ENCODE data around the gene FANCC. TPM values are rescaled to one million over a fixed set of nuclear protein-coding genes. Genes with fewer than 3 reads are reported as not detected.

Gene FANCC
- total and polyA plus RNA-seq, 2 of the 8 experiments (the other 6 are each of a cell fraction or from before 2014, with no cell fraction given), result 7.8 to 15.2 TPM

DNA sequence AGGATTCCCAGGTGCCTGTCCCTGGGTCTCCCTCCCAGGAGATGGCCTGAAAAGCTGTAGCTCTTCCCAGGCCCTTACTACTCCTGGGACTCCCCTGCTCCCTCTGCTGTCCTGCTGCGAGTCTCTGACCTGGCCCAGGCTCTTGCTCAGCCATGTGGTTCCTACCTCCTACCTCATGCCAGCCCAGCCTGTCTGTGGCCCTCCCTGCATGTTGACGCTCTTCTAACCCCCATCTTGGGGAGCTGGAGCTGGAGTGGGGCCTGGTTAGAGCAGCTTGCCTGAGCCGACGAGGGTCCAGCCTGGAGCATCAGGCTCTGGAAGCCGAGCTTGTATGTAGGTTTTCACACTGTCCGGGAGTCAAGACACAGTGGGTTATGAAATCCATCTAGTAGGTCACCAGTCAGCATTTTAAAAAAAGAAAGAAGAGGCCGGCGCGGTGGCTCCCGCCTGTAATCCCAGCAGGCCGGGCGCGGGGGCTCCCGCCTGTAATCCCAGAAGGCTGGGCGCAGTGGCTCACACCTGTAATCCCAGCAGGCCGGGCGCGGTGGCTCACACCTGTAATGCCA is 244.4 kb downstream of the FANCC start:
- no peak overlapping the region for H3K23ac ChIP-seq (ENCODE audit: insufficient read length)
- DNase-seq (ENCODE audit: low read depth in 1 of 2, low spot score in 2 of 2) (peak in 1 of 2 experiments; percentile 57), FAIRE-seq (no peak)
- H3K36me3 ChIP-seq (ENCODE audit: control insufficient read depth in 2 of 4, insufficient read depth in 4 of 4, low read length in 3 of 4), result no peaks in the 10 kb centered on the region
- no peak overlapping the region for H2BK12ac ChIP-seq (ENCODE audit: low read depth, low read length)
- no peak overlapping the region for H3K56ac ChIP-seq (replicated peaks; ENCODE audit: insufficient read length, low read depth, low read length)
- no peak overlapping the region for H3K27ac ChIP-seq (ENCODE audit: low read depth, low read length)
- H4K91ac ChIP-seq (replicated peaks; ENCODE audit: insufficient read length, low read length), result no peak overlapping the region
- no peak overlapping the region for H3K4ac ChIP-seq (replicated peaks; ENCODE audit: insufficient read length, low read depth, low read length)
- ChIA-PET POLR2A (ENCODE audit: partially characterized antibody) (interaction anchor here (0.8 kb wide), 1 partner anchor 450 kb away, joined by 3 read pairs; no protein-coding TSS in a partner anchor), CTCF (ENCODE audit: partially characterized antibody) (interaction anchor here (0.7 to 3.6 kb wide), 20 partner anchors 11 to 518 kb away, joined by 3 to 20 read pairs (median 3); partner anchors contain the start of gene PCAT7)
- 88% methylated on average over 13 of the region's 18 CpGs; no CpG with 5 or more reads in 1 of the 2 experiments for WGBS, 2 experiments (ENCODE audit: extremely low coverage in 1 of 2, insufficient coverage in 1 of 2, insufficient read length in 1 of 2, insufficient replicate concordance in 2 of 2, low coverage in 1 of 2, low lambda C conversion rate in 2 of 2, missing lambda C conversion rate in 1 of 2)
- H3K4me2 ChIP-seq (ENCODE audit: insufficient read depth in 1 of 2, low read depth in 2 of 2, low read length in 2 of 2), result no peak overlapping the region
- no peaks in the 10 kb centered on the region for H3K27me3 ChIP-seq (replicated peaks in 1 of 4; ENCODE audit: control insufficient read depth in 3 of 4, extremely low read depth in 1 of 4, insufficient read depth in 3 of 4, low read length in 3 of 4)
- no peaks in the 10 kb centered on the region for H3K79me2 ChIP-seq (ENCODE audit: control insufficient read depth in 1 of 2, insufficient read depth in 2 of 2, low read length in 2 of 2)
- no peak overlapping the region for H2AFZ ChIP-seq (ENCODE audit: low read length)
- H2BK120ac ChIP-seq (replicated peaks; ENCODE audit: low read depth, low read length), result no peak overlapping the region
- no peaks in the 10 kb centered on the region for H3K9me3 ChIP-seq (ENCODE audit: insufficient read depth in 2 of 2, low read depth in 1 of 2, low read length in 1 of 2)
- no peak overlapping the region for H3K9ac ChIP-seq (replicated peaks in 1 of 4; ENCODE audit: extremely low read depth in 1 of 4, low read depth in 3 of 4, low read length in 3 of 4)
- no peak overlapping the region for H3K18ac ChIP-seq (ENCODE audit: extremely low read depth, low read length)
- H3K23me2 ChIP-seq (ENCODE audit: low read depth, low read length), result no peaks in the 10 kb centered on the region
- H2BK5ac ChIP-seq (ENCODE audit: low read depth, low read length), result no peak overlapping the region; the same call in 1 of the 2 replicates
- H2BK20ac ChIP-seq (ENCODE audit: low read length), result no peak overlapping the region
- peaks cover 0 to 3% (median 1%) of the 10 kb centered on the region in 4 experiments; a peak in 3 of 7 replicates for H3K4me1 ChIP-seq (replicated peaks in 1 of 4; ENCODE audit: control insufficient read depth in 3 of 4, insufficient read depth in 4 of 4, low read length in 3 of 4)
- no peak overlapping the region for H4K5ac ChIP-seq (ENCODE audit: insufficient read length, low read depth, low read length)
- H2BK15ac ChIP-seq (ENCODE audit: low read length), result no peak overlapping the region
- H3K79me1 ChIP-seq (ENCODE audit: low read depth, low read length), result no peaks in the 10 kb centered on the region
- no peak overlapping the region for H3K14ac ChIP-seq (ENCODE audit: insufficient read length)
- no peak overlapping the region for H4K8ac ChIP-seq (ENCODE audit: extremely low read depth, insufficient read depth, low read length)
- peaks cover 0 to 3% of the 10 kb centered on the region in 2 experiments for H4K20me1 ChIP-seq (replicated peaks in 1 of 2; ENCODE audit: control insufficient read depth in 1 of 2, insufficient read depth in 2 of 2, low read length in 2 of 2)
- no peak overlapping the region for H2AK5ac ChIP-seq (ENCODE audit: low read depth, low read length)
- no peak overlapping the region for H3K4me3 ChIP-seq (ENCODE audit: extremely low read depth in 1 of 4, insufficient read depth in 2 of 4, low read depth in 3 of 4, low read length in 4 of 4)
- peak; percentile 50 to 63 (median 59) for TF ChIP-seq CTCF (IDR thresholded peaks at IDR 0.05; ENCODE audit: control extremely low read depth in 1 of 3, insufficient read depth in 1 of 3, low read depth in 1 of 3, low read length in 3 of 3)
- TF ChIP-seq, protein P1, sequence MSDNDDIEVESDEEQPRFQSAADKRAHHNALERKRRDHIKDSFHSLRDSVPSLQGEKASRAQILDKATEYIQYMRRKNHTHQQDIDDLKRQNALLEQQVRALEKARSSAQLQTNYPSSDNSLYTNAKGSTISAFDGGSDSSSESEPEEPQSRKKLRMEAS (IDR thresholded peaks at IDR 0.05), result peak; percentile 93
- TF ChIP-seq RAD21 (IDR thresholded peaks at IDR 0.05 in 1 of 2, conservative IDR thresholded peaks at IDR 0.05 in 1 of 2; ENCODE audit: low read depth in 2 of 2, low read length in 2 of 2), result peak; percentile 51 to 64
- no peak for TF ChIP-seq JUN (IDR thresholded peaks at IDR 0.05; ENCODE audit: low read depth, low read length)
- TF ChIP-seq, protein P2, sequence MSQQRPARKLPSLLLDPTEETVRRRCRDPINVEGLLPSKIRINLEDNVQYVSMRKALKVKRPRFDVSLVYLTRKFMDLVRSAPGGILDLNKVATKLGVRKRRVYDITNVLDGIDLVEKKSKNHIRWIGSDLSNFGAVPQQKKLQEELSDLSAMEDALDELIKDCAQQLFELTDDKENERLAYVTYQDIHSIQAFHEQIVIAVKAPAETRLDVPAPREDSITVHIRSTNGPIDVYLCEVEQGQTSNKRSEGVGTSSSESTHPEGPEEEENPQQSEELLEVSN (IDR thresholded peaks at IDR 0.05), result peak; percentile 79
- no peak for TF ChIP-seq TCF12 (IDR thresholded peaks at IDR 0.05; ENCODE audit: low read depth, low read length)
- no peak for TF ChIP-seq KDM4A (IDR thresholded peaks at IDR 0.05; ENCODE audit: low read depth, low read length, severe bottlenecking)
- no peak for TF ChIP-seq SP1 (IDR thresholded peaks at IDR 0.05; ENCODE audit: low read depth, low read length)
- TF ChIP-seq SIRT6 (IDR thresholded peaks at IDR 0.05; ENCODE audit: low read length), result no peak
